Cardiac fibroblast (primary cell): ENCODE results near the gene TNFRSF11A.

Source experiments
- DNase-seq, 2 donors: peaks; one replicate each; pipeline versions ENCODE4 v3.0.0 to v3.0.0-alpha.2; 2010; ENCODE audit warnings: low read depth in 2 of 2
- H3K4me3 ChIP-seq, 2 donors: replicated peaks in 1 of 2; 1 replicate in 1 of 2; 2 replicates in 1 of 2; pipeline ENCODE4 v1.5.1; 2011; ENCODE audit warnings: low read depth in 2 of 2, low read length in 2 of 2, mild to moderate bottlenecking in 2 of 2, moderate library complexity in 1 of 2
- CTCF ChIP-seq: IDR thresholded peaks from one replicate; pipeline ENCODE4 v1.5.1; 2011; ENCODE audit warnings: low read depth, mild to moderate bottlenecking, low read length, inconsistent platforms

TNFRSF11A gene

GRCh38 chr18:62329691-62330454 is 4.8 kb downstream of the TNFRSF11A start:
- H3K4me3 ChIP-seq, result no peak overlapping the region
- TF ChIP-seq CTCF, result no peak
- DNase-seq, result peak; percentile 75 to 80

GRCh38 chr18:62330650-62331049 is 5.5 kb downstream of the TNFRSF11A start:
- no peak for TF ChIP-seq CTCF
- H3K4me3 ChIP-seq, result no peak overlapping the region
- DNase-seq, result no peak

GRCh38 chr18:62331581-62332356 is 6.7 kb downstream of the TNFRSF11A start:
- no peak for TF ChIP-seq CTCF
- H3K4me3 ChIP-seq, result no peak overlapping the region
- DNase-seq, result peak; percentile 50 to 74

GRCh38 chr18:62332431-62332830 is 7.3 kb downstream of the TNFRSF11A start:
- TF ChIP-seq CTCF, result no peak
- H3K4me3 ChIP-seq, result no peak overlapping the region
- DNase-seq, result no peak

- DNase-seq, result no peak
- TF ChIP-seq CTCF, result no peak
- no peak overlapping the region for H3K4me3 ChIP-seq
Measured at GRCh38 chr18:62332964-62333695, 8.0 kb downstream of the TNFRSF11A start.

GRCh38 chr18:62334120-62334519 is 9.0 kb downstream of the TNFRSF11A start:
- H3K4me3 ChIP-seq, result no peak overlapping the region
- DNase-seq, result peak; percentile 46 to 69

More at GRCh38 chr18:62334120-62334519, 9.0 kb downstream of the TNFRSF11A start:
- no peak for TF ChIP-seq CTCF
